Suprapubic skin (tissue), 4 donors: ENCODE data around the gene KRT71. TPM values are rescaled to one million over a fixed set of nuclear protein-coding genes. Genes with fewer than 3 reads are reported as not detected.
A peak's percentile ranks its signal among the peaks of the same experiment; 100 is the strongest.

Experiments
- DNase-seq, 2 donors: peaks; one replicate each; pipeline ENCODE4 v3.0.0-alpha.2; 2019; ENCODE audit warnings: low spot score in 2 of 2
- H3K27ac ChIP-seq: fragments of 200-600 bp; sonication (generic); one replicate; pipeline ENCODE4 v1.5.1; 2019
- H3K27me3 ChIP-seq: fragments of 200-600 bp; sonication (generic); one replicate; pipeline ENCODE4 v1.5.1; 2019
- H3K36me3 ChIP-seq: fragments of 200-600 bp; sonication (generic); one replicate; pipeline ENCODE4 v1.5.1; 2019
- H3K4me1 ChIP-seq: fragments of 200-600 bp; sonication (generic); one replicate; pipeline ENCODE4 v1.5.1; 2019
- H3K4me3 ChIP-seq: fragments of 200-600 bp; sonication (generic); one replicate; pipeline ENCODE4 v1.5.1; 2019; ENCODE audit warnings: mild to moderate bottlenecking
- H3K9me3 ChIP-seq: fragments of 200-600 bp; sonication (generic); one replicate; pipeline ENCODE4 v1.5.1; 2019
- EP300 ChIP-seq: sonication (generic); formaldehyde crosslinking; IDR thresholded peaks from one replicate; pipeline ENCODE4 v1.6.1; 2017; ENCODE audit warnings: antibody characterized with exemption
- POLR2A ChIP-seq, 2 donors: fragments of 450-650 bp; IDR thresholded peaks; one replicate each; pipeline ENCODE4 v1.6.1; 2017; ENCODE audit warnings: antibody characterized with exemption in 2 of 2, mild to moderate bottlenecking in 2 of 2, moderate library complexity in 2 of 2
- POLR2AphosphoS5 ChIP-seq, 3 donors: sonication (generic); formaldehyde crosslinking; IDR thresholded peaks; one replicate each; pipeline ENCODE4 v1.6.1; 2017; ENCODE audit warnings: antibody characterized with exemption in 3 of 3
- WGBS: methylation state at CpG from one replicate; pipeline ENCODE4 v1.1.5; 2018; 5-methylcytosine and 5-hydroxymethylcytosine counted together
- total RNA-seq, 4 donors: library from RNA; depleted of rRNA; stranded (reverse); fragments of >200 nt; gene quantifications; one replicate each; pipeline ENCODE4 v1.1.0, GENCODE V29; 2016
- TF ChIP-seq, protein P1 (sequence below), 2 donors: fragments of 200-600 bp in 1 of 2; fragments of 450-650 bp in 1 of 2; sonication (generic) in 1 of 2; IDR thresholded peaks; one replicate each; pipeline ENCODE4 v1.5.1; 2016 to 2019; ENCODE audit warnings: antibody characterized with exemption in 2 of 2, mild to moderate bottlenecking in 1 of 2, moderate library complexity in 1 of 2

The KRT71 gene
- total RNA-seq, 4 donors from 2014 or later, result 5.5 to 231 (median 70.8) TPM

DNA sequence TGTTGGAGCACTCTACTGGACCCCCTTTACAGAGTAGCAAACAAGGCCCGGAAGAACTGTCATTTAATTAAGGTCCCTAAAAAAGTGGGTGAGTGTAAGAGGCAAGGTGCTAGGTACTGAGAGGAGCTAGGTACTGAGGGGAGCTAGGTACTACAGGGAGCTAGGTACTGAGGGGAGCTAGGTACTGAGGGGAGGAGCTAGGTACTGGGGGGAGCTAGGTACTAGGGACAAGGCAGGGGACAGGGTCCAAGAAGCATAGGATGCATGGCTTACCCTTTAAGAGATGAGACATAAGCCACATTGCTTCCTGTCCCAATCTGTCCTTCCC is 37.7 kb downstream of the KRT71 start:
- no peaks in the 10 kb centered on the region for H3K9me3 ChIP-seq
- H3K4me3 ChIP-seq, result peak overlapping the region; percentile 56
- H3K36me3 ChIP-seq, result peaks cover 21% of the 10 kb centered on the region
- peaks cover 23% of the 10 kb centered on the region for H3K4me1 ChIP-seq
- H3K27ac ChIP-seq, result peak overlapping the region; percentile 94
- DNase-seq, result no peak
- peaks cover 6% of the 10 kb centered on the region for H3K27me3 ChIP-seq
- 82% methylated on average over 1 of the region's 1 CpG for WGBS
- no peak for TF ChIP-seq POLR2A (IDR thresholded peaks at IDR 0.05)
- TF ChIP-seq, protein P1, sequence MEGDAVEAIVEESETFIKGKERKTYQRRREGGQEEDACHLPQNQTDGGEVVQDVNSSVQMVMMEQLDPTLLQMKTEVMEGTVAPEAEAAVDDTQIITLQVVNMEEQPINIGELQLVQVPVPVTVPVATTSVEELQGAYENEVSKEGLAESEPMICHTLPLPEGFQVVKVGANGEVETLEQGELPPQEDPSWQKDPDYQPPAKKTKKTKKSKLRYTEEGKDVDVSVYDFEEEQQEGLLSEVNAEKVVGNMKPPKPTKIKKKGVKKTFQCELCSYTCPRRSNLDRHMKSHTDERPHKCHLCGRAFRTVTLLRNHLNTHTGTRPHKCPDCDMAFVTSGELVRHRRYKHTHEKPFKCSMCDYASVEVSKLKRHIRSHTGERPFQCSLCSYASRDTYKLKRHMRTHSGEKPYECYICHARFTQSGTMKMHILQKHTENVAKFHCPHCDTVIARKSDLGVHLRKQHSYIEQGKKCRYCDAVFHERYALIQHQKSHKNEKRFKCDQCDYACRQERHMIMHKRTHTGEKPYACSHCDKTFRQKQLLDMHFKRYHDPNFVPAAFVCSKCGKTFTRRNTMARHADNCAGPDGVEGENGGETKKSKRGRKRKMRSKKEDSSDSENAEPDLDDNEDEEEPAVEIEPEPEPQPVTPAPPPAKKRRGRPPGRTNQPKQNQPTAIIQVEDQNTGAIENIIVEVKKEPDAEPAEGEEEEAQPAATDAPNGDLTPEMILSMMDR (IDR thresholded peaks at IDR 0.05), result no peak
- TF ChIP-seq POLR2AphosphoS5 (IDR thresholded peaks at IDR 0.05), result no peak
- no peak for TF ChIP-seq EP300

DNA sequence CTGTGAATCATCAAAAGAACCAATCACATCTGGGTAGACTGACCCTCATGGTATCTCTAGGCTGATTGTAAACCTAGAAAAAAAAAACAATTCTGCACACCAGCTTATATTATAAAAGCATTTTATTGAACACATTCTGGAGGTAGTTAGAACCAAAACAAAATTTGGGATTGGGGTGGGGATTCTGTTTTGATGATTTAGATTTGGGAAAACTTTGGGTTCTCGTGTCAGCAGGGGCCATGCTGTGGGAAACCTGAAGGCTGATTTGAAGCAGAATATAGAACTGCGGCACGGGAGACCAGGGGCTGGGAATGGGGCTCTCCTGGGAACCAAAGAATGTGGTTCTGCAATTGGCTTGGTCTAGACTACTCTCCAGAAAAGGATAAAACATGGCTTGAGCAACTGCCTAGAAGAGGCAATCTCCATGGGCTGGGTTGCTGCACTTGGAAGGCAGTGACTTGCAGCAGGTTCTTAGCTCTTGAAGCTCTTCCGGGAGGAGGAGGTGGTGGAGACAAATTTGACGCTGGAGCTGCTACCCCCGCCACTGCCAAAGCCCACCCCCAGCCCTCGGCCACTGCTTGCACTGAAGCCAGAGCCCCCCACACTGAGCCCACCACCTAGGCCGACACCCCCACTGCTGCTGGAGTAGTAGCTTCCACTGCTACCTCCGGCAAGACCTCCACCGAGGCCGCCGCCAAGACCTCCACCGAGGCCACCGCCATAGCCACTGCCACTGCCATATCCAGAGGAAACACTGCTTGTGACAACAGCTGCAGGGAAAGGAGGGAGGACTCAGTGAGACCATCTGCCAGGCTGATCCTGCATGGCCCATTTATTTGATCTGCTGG is 38.2 kb downstream of the KRT71 start:
- Histone ChIP-seq H3K9me3 (no peaks in the 10 kb centered on the region), H3K4me3 (peak overlapping the region; percentile 56), H3K27ac (peak overlapping the region; percentile 94), H3K4me1 (peaks cover 21% of the 10 kb centered on the region), H3K27me3 (peaks cover 1% of the 10 kb centered on the region), H3K36me3 (peaks cover 21% of the 10 kb centered on the region)
- peak in 1 of 2 donors; percentile 70 for DNase-seq
- TF ChIP-seq POLR2A (IDR thresholded peaks at IDR 0.05), result no peak
- TF ChIP-seq POLR2AphosphoS5 (IDR thresholded peaks at IDR 0.05), result no peak
- TF ChIP-seq EP300, result no peak
- TF ChIP-seq, protein P1 (IDR thresholded peaks at IDR 0.05), result no peak
- WGBS, result 60% methylated on average over 14 of the region's 14 CpGs

DNA sequence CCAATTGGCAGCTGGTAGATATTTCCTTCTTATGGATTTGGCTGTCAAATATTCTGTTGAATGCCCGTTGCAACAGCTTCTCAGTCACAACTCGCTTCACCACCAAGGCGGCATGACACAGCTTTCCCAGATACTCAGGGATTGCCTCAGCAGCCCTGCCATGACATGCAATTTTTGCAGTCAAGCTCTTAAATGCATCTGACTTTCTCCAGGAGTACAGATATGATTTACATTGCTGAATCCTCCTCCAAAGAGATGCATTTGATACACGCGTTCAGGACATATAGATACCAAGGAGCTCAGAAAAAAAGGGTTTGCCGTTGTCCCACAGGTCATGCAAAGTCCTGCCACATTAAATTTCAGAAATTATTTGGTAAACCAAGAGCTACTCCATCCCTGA is 39.2 kb downstream of the KRT71 start:
- WGBS, result 51% methylated on average over 6 of the region's 6 CpGs
- no peak for DNase-seq

DNA sequence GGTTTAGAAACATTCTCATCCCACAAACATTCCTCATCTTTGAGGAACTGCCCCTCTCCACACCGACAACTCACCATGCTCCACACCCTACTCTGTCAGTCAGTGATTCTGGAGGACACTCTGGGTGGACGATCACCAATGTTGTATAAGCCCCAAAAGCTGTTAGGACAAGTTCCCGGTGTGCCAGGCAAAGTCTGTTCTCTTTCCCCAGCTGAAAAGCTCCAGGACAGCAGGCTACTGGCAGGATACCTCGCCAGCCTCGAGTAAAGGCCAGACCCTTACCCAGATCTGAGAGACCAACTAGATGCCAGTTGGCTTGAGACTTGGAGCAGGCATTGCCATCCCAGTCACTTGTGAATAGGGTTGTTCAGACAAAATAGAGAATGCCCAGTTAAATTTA is 44.7 kb downstream of the KRT71 start:
- H3K4me3 ChIP-seq, result no peak overlapping the region
- no peak for DNase-seq
- 83% methylated on average over 5 of the region's 5 CpGs for WGBS

More for the DNA sequence above, 39.2 kb downstream of the KRT71 start:
- Histone ChIP-seq H3K9me3 (no peaks in the 10 kb centered on the region), H3K27me3 (no peaks in the 10 kb centered on the region), H3K27ac (no peak overlapping the region), H3K4me1 (peaks cover 21% of the 10 kb centered on the region), H3K36me3 (peaks cover 18% of the 10 kb centered on the region), H3K4me3 (no peak overlapping the region)
- TF ChIP-seq POLR2AphosphoS5 (IDR thresholded peaks at IDR 0.05) (no peak), EP300 (no peak), POLR2A (IDR thresholded peaks at IDR 0.05) (no peak)
- TF ChIP-seq, protein P1 (IDR thresholded peaks at IDR 0.05), result no peak

More for the DNA sequence above, 44.7 kb downstream of the KRT71 start:
- Histone ChIP-seq H3K27me3 (no peaks in the 10 kb centered on the region), H3K36me3 (no peaks in the 10 kb centered on the region), H3K27ac (no peak overlapping the region), H3K4me1 (peaks cover 6% of the 10 kb centered on the region), H3K9me3 (no peaks in the 10 kb centered on the region)
- TF ChIP-seq POLR2AphosphoS5 (IDR thresholded peaks at IDR 0.05), result no peak
- TF ChIP-seq POLR2A (IDR thresholded peaks at IDR 0.05), result no peak
- TF ChIP-seq, protein P1 (IDR thresholded peaks at IDR 0.05), result no peak
- no peak for TF ChIP-seq EP300
